ENCODE measurements around the gene IL16. TPM values are rescaled to one million over a fixed set of nuclear protein-coding genes. Genes with fewer than 3 reads are reported as not detected.

IL16 gene
- total RNA-seq, 1 experiment from 2014 or later, result 0.81 TPM

DNA sequence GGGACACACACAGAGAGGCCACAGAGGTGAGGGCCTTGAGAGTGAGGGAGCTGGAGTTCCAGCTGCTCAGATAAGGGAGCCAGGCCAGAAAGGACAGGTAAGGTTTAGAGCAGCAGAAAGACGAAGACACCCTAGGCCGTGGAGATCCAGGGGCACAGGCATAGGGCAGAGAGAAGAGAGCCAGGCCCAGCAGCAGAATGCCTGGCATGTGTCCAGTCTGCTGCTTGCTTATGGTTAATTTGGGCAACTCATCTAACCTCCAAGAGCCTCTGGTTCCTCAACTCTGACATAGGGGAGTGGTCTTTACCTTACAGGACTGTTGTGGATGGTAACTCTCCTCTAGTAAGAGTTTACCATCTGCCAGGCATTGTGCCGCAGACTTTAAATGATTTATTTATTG is 91.4 kb downstream of the IL16 start:
- BruUV-seq (replicated peaks), result no TSS peak
- intact Hi-C loops (cut with micrococcal nuclease), result no loop called here
- RAD21 ChIA-PET (ENCODE audit: low non-redundant PET in 1 of 2, low total read pairs in 2 of 2, uncharacterized antibody in 2 of 2, unreplicated experiment in 2 of 2), result no interaction called here

DNA sequence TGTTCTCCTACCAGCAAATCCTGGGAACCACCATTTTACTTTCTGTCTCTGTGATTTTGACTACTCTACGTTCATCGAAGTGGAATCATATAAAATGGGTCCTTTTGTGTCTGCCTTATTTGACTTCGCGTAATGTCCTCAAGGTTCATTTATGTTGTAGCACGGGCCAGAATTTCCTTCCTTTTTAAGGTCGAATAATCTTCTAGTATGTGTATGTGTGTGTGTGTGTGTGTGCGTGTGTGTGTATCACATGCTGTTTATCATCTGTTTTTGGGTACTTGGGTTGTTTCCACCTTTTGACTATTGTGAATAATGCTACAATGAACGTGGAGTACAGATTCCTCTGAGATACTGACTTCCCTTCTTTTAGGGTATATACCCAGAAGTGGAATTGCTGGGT is 91.9 kb downstream of the IL16 start:
- Histone ChIP-seq H3K36me3 (ENCODE audit: control insufficient read depth in 1 of 2, insufficient read depth in 2 of 2, low read length in 2 of 2) (no peaks in the 10 kb centered on the region), H4K20me1 (ENCODE audit: insufficient read depth) (no peaks in the 10 kb centered on the region), H3K27ac (ENCODE audit: low read depth, low read length) (no peak overlapping the region), H3K9me2 (ENCODE audit: insufficient read depth) (no peaks in the 10 kb centered on the region), H3K4me1 (ENCODE audit: control insufficient read depth in 1 of 2, insufficient read depth in 2 of 2, low read length in 2 of 2) (no peaks in the 10 kb centered on the region), H3K9ac (ENCODE audit: low read length) (no peak overlapping the region), H3K79me2 (ENCODE audit: insufficient read depth, low read length) (no peaks in the 10 kb centered on the region), H3K27me3 (ENCODE audit: insufficient read depth, low read length) (no peaks in the 10 kb centered on the region), H3K9me3 (ENCODE audit: control insufficient read depth in 1 of 2, insufficient read depth in 1 of 2, low read depth in 1 of 2, low read length in 2 of 2) (no peaks in the 10 kb centered on the region), H2AFZ (ENCODE audit: low read depth, low read length, poor library complexity, severe bottlenecking) (no peak overlapping the region), H3K4me2 (ENCODE audit: low read length) (no peak overlapping the region), H3K4me3 (replicated peaks in 1 of 2; ENCODE audit: low read depth in 1 of 2, low read length in 2 of 2) (no peak overlapping the region)
- no peak for DNase-seq (ENCODE audit: low read depth, low spot score)
- no TSS peak for BruUV-seq (replicated peaks)
- POLR2A ChIA-PET, result no interaction called here
- RAD21 ChIA-PET (ENCODE audit: low non-redundant PET in 1 of 2, low total read pairs in 2 of 2, uncharacterized antibody in 2 of 2, unreplicated experiment in 2 of 2), result no interaction called here
- TF ChIP-seq JUND (IDR thresholded peaks at IDR 0.05) (no peak), ZFX (IDR thresholded peaks at IDR 0.05) (no peak), CEBPB (IDR thresholded peaks at IDR 0.05; ENCODE audit: low read depth) (no peak), POLR2AphosphoS5 (IDR thresholded peaks at IDR 0.05; ENCODE audit: low read depth, low read length) (no peak), CBX3 (IDR thresholded peaks at IDR 0.05; ENCODE audit: low read depth) (no peak), FOSL1 (IDR thresholded peaks at IDR 0.05; ENCODE audit: low read depth) (no peak), SIN3A (IDR thresholded peaks at IDR 0.05; ENCODE audit: low read depth) (no peak), EZH2phosphoT487 (IDR thresholded peaks at IDR 0.05; ENCODE audit: borderline replicate concordance) (no peak), EZH2 (IDR thresholded peaks at IDR 0.05) (no peak), ELF1 (IDR thresholded peaks at IDR 0.05; ENCODE audit: borderline replicate concordance, low read depth) (no peak), SRF (IDR thresholded peaks at IDR 0.05; ENCODE audit: low read depth) (no peak), YY1 (IDR thresholded peaks at IDR 0.05; ENCODE audit: extremely low read depth, insufficient replicate concordance, low read depth, low read length) (no peak), TCF7L2 (IDR thresholded peaks at IDR 0.05; ENCODE audit: borderline replicate concordance, extremely low read depth, insufficient read depth, insufficient read length) (no peak), ZNF274 (IDR thresholded peaks at IDR 0.05; ENCODE audit: low read depth, low read length) (no peak), EGR1 (IDR thresholded peaks at IDR 0.05; ENCODE audit: low read depth) (no peak)
- TF ChIP-seq, protein P1, sequence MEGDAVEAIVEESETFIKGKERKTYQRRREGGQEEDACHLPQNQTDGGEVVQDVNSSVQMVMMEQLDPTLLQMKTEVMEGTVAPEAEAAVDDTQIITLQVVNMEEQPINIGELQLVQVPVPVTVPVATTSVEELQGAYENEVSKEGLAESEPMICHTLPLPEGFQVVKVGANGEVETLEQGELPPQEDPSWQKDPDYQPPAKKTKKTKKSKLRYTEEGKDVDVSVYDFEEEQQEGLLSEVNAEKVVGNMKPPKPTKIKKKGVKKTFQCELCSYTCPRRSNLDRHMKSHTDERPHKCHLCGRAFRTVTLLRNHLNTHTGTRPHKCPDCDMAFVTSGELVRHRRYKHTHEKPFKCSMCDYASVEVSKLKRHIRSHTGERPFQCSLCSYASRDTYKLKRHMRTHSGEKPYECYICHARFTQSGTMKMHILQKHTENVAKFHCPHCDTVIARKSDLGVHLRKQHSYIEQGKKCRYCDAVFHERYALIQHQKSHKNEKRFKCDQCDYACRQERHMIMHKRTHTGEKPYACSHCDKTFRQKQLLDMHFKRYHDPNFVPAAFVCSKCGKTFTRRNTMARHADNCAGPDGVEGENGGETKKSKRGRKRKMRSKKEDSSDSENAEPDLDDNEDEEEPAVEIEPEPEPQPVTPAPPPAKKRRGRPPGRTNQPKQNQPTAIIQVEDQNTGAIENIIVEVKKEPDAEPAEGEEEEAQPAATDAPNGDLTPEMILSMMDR (IDR thresholded peaks at IDR 0.05 in 2 of 3, conservative IDR thresholded peaks at IDR 0.05 in 1 of 3; ENCODE audit: borderline replicate concordance in 1 of 3, insufficient read depth in 1 of 3, low read depth in 2 of 3, low read length in 2 of 3), result no peak
- CTCF ChIA-PET, result no interaction called here
- no peak for ATAC-seq
- intact Hi-C loops (cut with micrococcal nuclease), result no loop called here

More for the DNA sequence above, 91.4 kb downstream of the IL16 start:
- no peak overlapping the region for H3K27ac ChIP-seq (ENCODE audit: low read depth, low read length)
- H3K36me3 ChIP-seq (ENCODE audit: control insufficient read depth in 1 of 2, insufficient read depth in 2 of 2, low read length in 2 of 2), result no peaks in the 10 kb centered on the region
- no peak overlapping the region for H3K9ac ChIP-seq (ENCODE audit: low read length)
- ATAC-seq (no peak), DNase-seq (ENCODE audit: low read depth, low spot score) (no peak)
- no peaks in the 10 kb centered on the region for H3K9me3 ChIP-seq (ENCODE audit: control insufficient read depth in 1 of 2, insufficient read depth in 1 of 2, low read depth in 1 of 2, low read length in 2 of 2)
- ChIA-PET POLR2A (no interaction called here), CTCF (no interaction called here)
- no peak overlapping the region for H3K4me2 ChIP-seq (ENCODE audit: low read length)
- H3K4me3 ChIP-seq (replicated peaks in 1 of 2; ENCODE audit: low read depth in 1 of 2, low read length in 2 of 2), result no peak overlapping the region
- H4K20me1 ChIP-seq (ENCODE audit: insufficient read depth), result no peaks in the 10 kb centered on the region
- no peak overlapping the region for H2AFZ ChIP-seq (ENCODE audit: low read depth, low read length, poor library complexity, severe bottlenecking)
- no peaks in the 10 kb centered on the region for H3K4me1 ChIP-seq (ENCODE audit: control insufficient read depth in 1 of 2, insufficient read depth in 2 of 2, low read length in 2 of 2)
- TF ChIP-seq EZH2 (IDR thresholded peaks at IDR 0.05) (no peak), POLR2A (IDR thresholded peaks at IDR 0.05; ENCODE audit: borderline replicate concordance, extremely low read depth, insufficient read depth, insufficient read length) (no peak), YY1 (IDR thresholded peaks at IDR 0.05; ENCODE audit: extremely low read depth, insufficient replicate concordance, low read depth, low read length) (no peak), JUND (IDR thresholded peaks at IDR 0.05) (no peak), ELF1 (IDR thresholded peaks at IDR 0.05; ENCODE audit: borderline replicate concordance, low read depth) (no peak), ZFX (IDR thresholded peaks at IDR 0.05) (no peak), EZH2phosphoT487 (IDR thresholded peaks at IDR 0.05; ENCODE audit: borderline replicate concordance) (no peak)
- TF ChIP-seq, protein P2, sequence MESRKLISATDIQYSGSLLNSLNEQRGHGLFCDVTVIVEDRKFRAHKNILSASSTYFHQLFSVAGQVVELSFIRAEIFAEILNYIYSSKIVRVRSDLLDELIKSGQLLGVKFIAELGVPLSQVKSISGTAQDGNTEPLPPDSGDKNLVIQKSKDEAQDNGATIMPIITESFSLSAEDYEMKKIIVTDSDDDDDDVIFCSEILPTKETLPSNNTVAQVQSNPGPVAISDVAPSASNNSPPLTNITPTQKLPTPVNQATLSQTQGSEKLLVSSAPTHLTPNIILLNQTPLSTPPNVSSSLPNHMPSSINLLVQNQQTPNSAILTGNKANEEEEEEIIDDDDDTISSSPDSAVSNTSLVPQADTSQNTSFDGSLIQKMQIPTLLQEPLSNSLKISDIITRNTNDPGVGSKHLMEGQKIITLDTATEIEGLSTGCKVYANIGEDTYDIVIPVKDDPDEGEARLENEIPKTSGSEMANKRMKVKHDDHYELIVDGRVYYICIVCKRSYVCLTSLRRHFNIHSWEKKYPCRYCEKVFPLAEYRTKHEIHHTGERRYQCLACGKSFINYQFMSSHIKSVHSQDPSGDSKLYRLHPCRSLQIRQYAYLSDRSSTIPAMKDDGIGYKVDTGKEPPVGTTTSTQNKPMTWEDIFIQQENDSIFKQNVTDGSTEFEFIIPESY (IDR thresholded peaks at IDR 0.05; ENCODE audit: extremely low read depth, insufficient replicate concordance, low read length), result no peak
- no peaks in the 10 kb centered on the region for H3K79me2 ChIP-seq (ENCODE audit: insufficient read depth, low read length)
- no peaks in the 10 kb centered on the region for H3K27me3 ChIP-seq (ENCODE audit: insufficient read depth, low read length)
- no peaks in the 10 kb centered on the region for H3K9me2 ChIP-seq (ENCODE audit: insufficient read depth)

Measured in HCT116 (cell line).